Activated naive CD8-positive, alpha-beta T cell (primary cell): ENCODE measurements around the gene GEMIN2.
"Not testable (repeated sequence)": the region's sequence is repeated elsewhere in the genome, so short reads cannot be mapped to it uniquely, and the experiment has no call there.

Experiments
- H3K27ac Mint-ChIP-seq: one replicate; pipeline ENCODE4 v1.8.0; 2021; ENCODE audit warnings: mixed read lengths
- H3K27me3 Mint-ChIP-seq: one replicate; pipeline ENCODE4 v1.8.0; 2021; ENCODE audit warnings: mixed read lengths
- H3K36me3 Mint-ChIP-seq: one replicate; pipeline ENCODE4 v1.8.0; 2021; ENCODE audit warnings: mixed read lengths
- H3K4me1 Mint-ChIP-seq: one replicate; pipeline ENCODE4 v1.8.0; 2021; ENCODE audit warnings: low read depth, mixed read lengths
- H3K4me3 Mint-ChIP-seq: one replicate; pipeline ENCODE4 v1.8.0; 2021; ENCODE audit warnings: mild to moderate bottlenecking, mixed read lengths
- H3K9me3 Mint-ChIP-seq: one replicate; pipeline ENCODE4 v1.8.0; 2021; ENCODE audit warnings: low read depth, mixed read lengths

The GEMIN2 gene

GRCh38 chr14:39102265-39102968, 11.7 kb upstream of the GEMIN2 start:
- Mint-ChIP-seq H3K4me3 (peak overlapping the region; percentile 92), H3K27ac (peak overlapping the region; percentile 92), H3K36me3 (peaks cover 2% of the 10 kb centered on the region), H3K27me3 (no peaks in the 10 kb centered on the region), H3K4me1 (peaks cover 45% of the 10 kb centered on the region), H3K9me3 (no peaks in the 10 kb centered on the region)

GRCh38 chr14:39102969-39103957, 10.9 kb upstream of the GEMIN2 start, which contains the start of gene SEC23A:
Gene SEC23A, minus strand, starts transcription at chr14:39103235. Its CDS starts 7,117 bp downstream, at chr14:39096118.
- Mint-ChIP-seq H3K36me3 (peaks cover 2% of the 10 kb centered on the region), H3K27me3 (no peaks in the 10 kb centered on the region), H3K27ac (peak within 1 kb of the TSS; percentile 92), H3K4me1 (peaks cover 42% of the 10 kb centered on the region), H3K9me3 (no peaks in the 10 kb centered on the region), H3K4me3 (peak within 1 kb of the TSS; percentile 92)

DNA sequence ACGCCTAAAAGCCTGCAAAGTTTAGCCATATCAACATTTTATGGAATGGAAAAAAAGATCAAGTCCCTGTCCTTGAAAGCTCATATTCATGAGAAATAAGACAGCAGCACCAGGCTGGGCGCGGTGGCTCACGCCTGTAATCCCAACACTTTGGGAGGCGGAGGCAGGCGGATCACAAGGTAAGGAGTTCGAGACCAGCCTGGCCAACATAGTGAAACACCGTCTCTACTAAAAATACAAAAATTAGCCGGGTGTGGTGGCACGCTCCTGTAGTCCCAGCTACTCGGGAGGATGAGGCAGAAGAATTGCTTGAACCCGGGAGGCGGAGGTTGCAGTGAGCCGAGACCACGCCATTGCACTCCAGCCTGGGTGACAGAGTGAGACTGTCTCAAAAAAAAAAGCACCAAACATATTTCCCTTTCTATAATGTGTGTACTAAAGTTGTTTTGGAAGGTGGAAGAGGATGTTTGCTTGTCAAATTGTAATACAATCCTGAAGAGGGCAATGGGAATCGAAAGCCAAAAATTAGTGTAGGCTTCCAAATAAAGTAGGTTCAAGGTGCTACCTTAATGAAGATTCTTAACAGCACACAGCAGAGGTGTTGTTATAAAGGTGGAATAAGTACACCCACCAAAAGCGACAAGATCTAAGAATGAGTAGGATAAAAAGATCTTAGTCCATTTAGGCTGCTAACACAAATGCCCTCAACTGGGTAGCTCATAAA, 9.9 kb upstream of the GEMIN2 start:
- not testable (repeated sequence) for H3K9me3 Mint-ChIP-seq, H3K27me3 Mint-ChIP-seq, H3K36me3 Mint-ChIP-seq
- Mint-ChIP-seq H3K27ac (peak overlapping the region; percentile 90), H3K4me3 (peak overlapping the region; percentile 89), H3K4me1 (peaks cover 42% of the 10 kb centered on the region)

GRCh38 chr14:39107591-39107996, 6.5 kb upstream of the GEMIN2 start:
- no peak overlapping the region for H3K4me3 Mint-ChIP-seq
- H3K4me1 Mint-ChIP-seq, result peaks cover 19% of the 10 kb centered on the region
- no peaks in the 10 kb centered on the region for H3K9me3 Mint-ChIP-seq
- no peak overlapping the region for H3K27ac Mint-ChIP-seq
- H3K36me3 Mint-ChIP-seq, result no peaks in the 10 kb centered on the region
- no peaks in the 10 kb centered on the region for H3K27me3 Mint-ChIP-seq

GRCh38 chr14:39108791-39109190, 5.3 kb upstream of the GEMIN2 start:
- Mint-ChIP-seq H3K27ac (no peak overlapping the region), H3K4me1 (peaks cover 21% of the 10 kb centered on the region), H3K4me3 (no peak overlapping the region), H3K36me3 (no peaks in the 10 kb centered on the region), H3K9me3 (no peaks in the 10 kb centered on the region), H3K27me3 (no peaks in the 10 kb centered on the region)

- Mint-ChIP-seq H3K9me3 (no peaks in the 10 kb centered on the region), H3K27me3 (no peaks in the 10 kb centered on the region), H3K36me3 (peaks cover 3% of the 10 kb centered on the region), H3K4me1 (peaks cover 22% of the 10 kb centered on the region), H3K4me3 (no peak overlapping the region), H3K27ac (no peak overlapping the region)
These were observed 4.0 kb upstream of the GEMIN2 start for GRCh38 chr14:39109893-39110715.

- no peaks in the 10 kb centered on the region for H3K27me3 Mint-ChIP-seq
- H3K4me1 Mint-ChIP-seq, result peaks cover 27% of the 10 kb centered on the region
- H3K4me3 Mint-ChIP-seq, result peak overlapping the region; percentile 93
- peak overlapping the region; percentile 92 for H3K27ac Mint-ChIP-seq
- peaks cover 3% of the 10 kb centered on the region for H3K36me3 Mint-ChIP-seq
- H3K9me3 Mint-ChIP-seq, result no peaks in the 10 kb centered on the region
These were observed 444 bp upstream of the GEMIN2 start for GRCh38 chr14:39113685-39114072.

DNA sequence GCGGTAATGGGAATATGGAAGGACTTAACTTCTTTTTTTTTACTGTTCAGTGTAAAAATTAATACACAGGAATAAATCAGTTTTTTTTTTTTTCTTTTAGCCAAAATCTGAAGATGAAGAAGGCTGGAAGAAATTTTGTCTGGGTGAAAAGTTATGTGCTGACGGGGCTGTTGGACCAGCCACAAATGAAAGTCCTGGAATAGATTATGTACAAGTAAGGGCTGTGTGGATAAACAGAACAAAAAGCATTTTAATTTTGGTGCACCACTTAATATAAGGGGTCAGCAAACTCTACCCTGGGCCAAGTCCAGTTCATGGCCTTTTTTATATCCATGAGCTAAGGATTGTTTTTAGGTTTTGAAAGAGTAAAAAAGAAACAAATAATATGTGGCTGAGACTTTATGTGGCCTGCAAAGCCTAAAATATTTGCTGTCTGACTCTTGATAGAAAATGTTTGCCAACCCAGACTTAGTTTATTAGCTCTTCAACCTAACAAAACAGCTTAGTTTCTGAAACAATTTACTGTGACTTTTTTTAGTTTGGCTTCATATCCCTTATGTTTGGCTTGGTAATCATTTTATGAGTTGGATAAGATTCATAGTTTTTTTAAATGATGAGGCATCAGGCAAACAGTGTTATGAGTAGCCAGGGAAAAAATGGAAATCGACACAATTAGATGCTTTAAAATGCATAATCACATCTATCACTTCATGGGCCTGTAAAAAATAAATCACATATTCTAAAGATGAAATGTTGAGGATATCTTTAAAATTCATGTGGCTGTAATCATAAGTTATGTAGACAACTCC, 8.4 kb downstream of the GEMIN2 start:
- no peaks in the 10 kb centered on the region for H3K9me3 Mint-ChIP-seq
- no peaks in the 10 kb centered on the region for H3K4me1 Mint-ChIP-seq
- H3K27me3 Mint-ChIP-seq, result no peaks in the 10 kb centered on the region
- peaks cover 13% of the 10 kb centered on the region for H3K36me3 Mint-ChIP-seq
- no peak overlapping the region for H3K4me3 Mint-ChIP-seq
- H3K27ac Mint-ChIP-seq, result no peak overlapping the region

DNA sequence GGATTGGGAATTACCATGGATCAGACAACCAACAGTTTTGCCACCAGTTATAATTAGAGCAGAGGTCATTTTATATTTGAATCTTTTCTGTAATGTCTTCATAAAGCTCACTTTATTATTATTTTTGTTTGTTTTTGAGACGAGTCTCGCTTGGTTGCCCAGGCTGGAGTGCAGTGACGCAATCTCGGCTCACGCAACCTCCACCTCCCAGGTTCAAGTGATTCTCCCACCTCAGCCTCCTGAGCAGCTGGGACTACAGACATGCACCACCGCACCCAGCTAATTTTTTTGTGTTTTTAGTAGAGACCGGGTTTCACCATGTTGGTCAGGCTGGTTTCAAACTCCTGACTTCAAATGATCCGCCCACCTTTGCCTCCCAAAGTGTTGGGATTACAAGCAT, 23.7 kb downstream of the GEMIN2 start:
- Mint-ChIP-seq H3K27ac (peak overlapping the region; percentile 46), H3K36me3 (peaks cover 13% of the 10 kb centered on the region)
- H3K9me3 Mint-ChIP-seq, H3K4me3 Mint-ChIP-seq, H3K27me3 Mint-ChIP-seq, H3K4me1 Mint-ChIP-seq: not testable (repeated sequence)

DNA sequence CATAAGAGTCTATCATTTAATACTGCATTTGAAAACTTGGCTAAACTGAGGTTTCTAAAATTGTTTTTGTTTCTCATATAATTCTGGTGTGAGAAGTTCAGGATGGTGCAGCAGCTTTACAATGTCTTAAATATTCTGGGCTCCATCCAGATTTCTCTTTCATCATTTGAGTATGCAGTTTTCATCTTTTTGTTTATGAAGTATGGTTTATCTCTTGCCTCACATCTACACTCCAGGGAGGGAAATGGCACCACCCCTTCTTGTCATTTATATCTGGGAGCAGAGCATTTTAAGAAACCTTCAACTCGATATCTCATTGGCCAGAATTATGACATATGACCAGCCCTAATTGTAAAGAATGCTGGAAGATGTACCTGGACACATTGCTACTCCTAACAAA, 24.3 kb downstream of the GEMIN2 start:
- peaks cover 15% of the 10 kb centered on the region for H3K36me3 Mint-ChIP-seq

DNA sequence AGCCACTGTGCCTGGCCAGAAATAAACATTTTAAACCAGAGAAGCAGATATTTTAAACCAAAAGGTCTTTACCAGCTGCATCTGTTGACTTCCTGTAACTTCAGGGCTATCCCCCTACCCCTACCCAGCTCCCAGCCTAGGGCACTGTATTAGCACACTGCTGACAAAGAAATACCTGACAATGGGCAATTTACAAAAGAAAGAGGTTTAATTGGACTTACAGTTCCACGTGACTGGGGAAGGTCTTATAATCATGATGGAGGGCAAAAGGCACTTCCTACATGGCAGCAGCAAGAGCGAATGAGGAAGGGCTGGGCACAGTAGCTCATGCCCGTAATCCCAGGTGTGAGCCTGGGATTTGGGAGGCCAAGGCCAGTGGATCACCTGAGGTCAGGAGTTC, 26.0 kb downstream of the GEMIN2 start:
- Mint-ChIP-seq H3K27ac (peak overlapping the region; percentile 16), H3K27me3 (no peaks in the 10 kb centered on the region), H3K9me3 (no peaks in the 10 kb centered on the region), H3K4me3 (no peak overlapping the region), H3K4me1 (no peaks in the 10 kb centered on the region), H3K36me3 (peaks cover 15% of the 10 kb centered on the region)

More for the DNA sequence above, 24.3 kb downstream of the GEMIN2 start:
- Mint-ChIP-seq H3K27me3 (no peaks in the 10 kb centered on the region), H3K27ac (no peak overlapping the region), H3K9me3 (no peaks in the 10 kb centered on the region), H3K4me1 (no peaks in the 10 kb centered on the region), H3K4me3 (no peak overlapping the region)

- H3K9me3 Mint-ChIP-seq, H3K4me3 Mint-ChIP-seq, H3K27ac Mint-ChIP-seq, H3K27me3 Mint-ChIP-seq, H3K4me1 Mint-ChIP-seq: not testable (repeated sequence)
- H3K36me3 Mint-ChIP-seq, result peaks cover 15% of the 10 kb centered on the region
These were observed 27.5 kb downstream of the GEMIN2 start for GRCh38 chr14:39141623-39142022.

DNA sequence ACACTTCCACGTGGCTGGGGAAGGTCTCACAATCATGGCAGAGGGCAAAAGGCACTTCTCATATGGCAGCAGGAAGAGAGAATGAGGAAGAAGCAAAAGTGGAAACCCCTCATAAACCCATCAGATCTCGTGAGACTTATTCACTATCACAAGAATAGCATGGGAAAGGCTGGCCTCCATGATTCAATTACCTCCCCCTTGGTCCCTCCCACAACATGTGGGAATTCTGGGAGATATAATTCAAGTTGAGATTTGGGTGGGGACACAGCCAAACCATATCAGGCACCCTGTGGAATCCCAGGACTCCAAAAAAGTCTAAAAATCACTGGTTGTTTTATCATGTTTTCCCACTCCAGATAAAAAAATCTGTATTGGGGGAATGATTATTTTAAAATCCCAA, 29.1 kb downstream of the GEMIN2 start:
- H3K36me3 Mint-ChIP-seq, result peaks cover 20% of the 10 kb centered on the region
- H3K4me3 Mint-ChIP-seq, H3K27ac Mint-ChIP-seq, H3K27me3 Mint-ChIP-seq, H3K4me1 Mint-ChIP-seq, H3K9me3 Mint-ChIP-seq: not testable (repeated sequence)
